Measurements from ENCODE around the gene MYBPC1.
"Not testable (repeated sequence)": the region's sequence is repeated elsewhere in the genome, so short reads cannot be mapped to it uniquely, and the experiment has no call there.

Gene MYBPC1, protein sequence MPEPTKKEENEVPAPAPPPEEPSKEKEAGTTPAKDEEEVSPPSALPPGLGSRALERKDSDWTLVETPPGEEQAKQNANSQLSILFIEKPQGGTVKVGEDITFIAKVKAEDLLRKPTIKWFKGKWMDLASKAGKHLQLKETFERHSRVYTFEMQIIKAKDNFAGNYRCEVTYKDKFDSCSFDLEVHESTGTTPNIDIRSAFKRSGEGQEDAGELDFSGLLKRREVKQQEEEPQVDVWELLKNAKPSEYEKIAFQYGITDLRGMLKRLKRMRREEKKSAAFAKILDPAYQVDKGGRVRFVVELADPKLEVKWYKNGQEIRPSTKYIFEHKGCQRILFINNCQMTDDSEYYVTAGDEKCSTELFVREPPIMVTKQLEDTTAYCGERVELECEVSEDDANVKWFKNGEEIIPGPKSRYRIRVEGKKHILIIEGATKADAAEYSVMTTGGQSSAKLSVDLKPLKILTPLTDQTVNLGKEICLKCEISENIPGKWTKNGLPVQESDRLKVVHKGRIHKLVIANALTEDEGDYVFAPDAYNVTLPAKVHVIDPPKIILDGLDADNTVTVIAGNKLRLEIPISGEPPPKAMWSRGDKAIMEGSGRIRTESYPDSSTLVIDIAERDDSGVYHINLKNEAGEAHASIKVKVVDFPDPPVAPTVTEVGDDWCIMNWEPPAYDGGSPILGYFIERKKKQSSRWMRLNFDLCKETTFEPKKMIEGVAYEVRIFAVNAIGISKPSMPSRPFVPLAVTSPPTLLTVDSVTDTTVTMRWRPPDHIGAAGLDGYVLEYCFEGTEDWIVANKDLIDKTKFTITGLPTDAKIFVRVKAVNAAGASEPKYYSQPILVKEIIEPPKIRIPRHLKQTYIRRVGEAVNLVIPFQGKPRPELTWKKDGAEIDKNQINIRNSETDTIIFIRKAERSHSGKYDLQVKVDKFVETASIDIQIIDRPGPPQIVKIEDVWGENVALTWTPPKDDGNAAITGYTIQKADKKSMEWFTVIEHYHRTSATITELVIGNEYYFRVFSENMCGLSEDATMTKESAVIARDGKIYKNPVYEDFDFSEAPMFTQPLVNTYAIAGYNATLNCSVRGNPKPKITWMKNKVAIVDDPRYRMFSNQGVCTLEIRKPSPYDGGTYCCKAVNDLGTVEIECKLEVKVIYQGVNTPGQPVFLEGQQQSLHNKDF

GRCh38 chr12:101594700-101595099 lies at the start of gene MYBPC1:
Gene MYBPC1, plus strand, starts transcription at chr12:101594971. Its CDS starts 100 bp downstream, at chr12:101595071.
- no peak for ATAC-seq

DNA sequence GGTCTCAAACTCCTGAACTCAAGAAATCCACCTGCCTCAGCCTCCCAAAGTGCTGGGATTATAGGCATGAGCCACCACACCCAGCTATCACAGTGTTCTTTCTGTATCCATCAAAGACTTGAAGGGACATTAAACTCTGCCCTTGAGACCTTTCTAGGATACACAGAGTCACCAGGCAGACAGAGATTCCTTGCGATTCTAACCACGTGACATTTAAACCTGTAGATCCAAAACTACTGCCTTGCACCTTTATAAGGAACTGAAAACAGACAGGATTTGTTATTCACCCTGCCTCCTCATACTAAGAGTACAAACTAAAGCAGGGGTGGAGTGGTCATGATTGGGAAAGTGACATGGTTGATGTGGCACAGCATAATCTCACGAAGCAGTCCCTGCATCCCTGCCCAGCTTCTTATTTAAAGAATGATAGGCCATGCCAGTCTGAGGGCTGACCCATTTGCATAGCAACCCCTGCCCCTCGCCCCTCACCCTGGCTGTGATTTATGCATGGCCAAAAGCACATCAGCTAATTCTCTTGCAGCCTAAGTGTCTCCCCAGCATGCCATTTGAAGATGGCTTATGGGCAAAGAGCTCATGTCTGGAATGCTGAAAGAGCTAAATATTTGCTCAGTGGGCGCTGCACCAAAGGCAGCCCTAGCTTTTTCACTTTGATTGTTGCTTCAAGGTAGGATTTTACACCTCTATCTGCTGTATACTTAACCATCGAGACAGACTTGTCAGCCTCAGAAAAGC lies 43.2 kb upstream of the MYBPC1 start:
- ATAC-seq: no peak

DNA sequence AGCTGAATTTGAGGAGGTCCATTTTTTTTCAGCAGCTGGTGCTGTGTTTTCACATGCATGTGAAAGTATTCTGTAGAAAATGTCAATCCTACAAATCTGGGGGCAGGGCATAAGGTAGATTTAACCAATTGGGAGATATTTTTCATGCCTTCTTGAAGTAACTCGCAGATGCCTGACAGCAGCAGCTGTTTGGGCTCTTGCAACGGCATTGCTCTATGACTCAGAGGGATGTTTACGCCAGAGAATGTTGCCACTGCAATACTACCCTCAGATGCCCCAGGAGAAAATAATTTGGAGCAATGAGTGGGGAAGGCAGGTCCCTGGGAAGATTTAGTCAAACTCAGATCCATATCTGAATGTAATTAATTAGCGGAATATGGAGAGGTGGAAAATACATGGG lies 42.5 kb upstream of the MYBPC1 start:
- ATAC-seq: no peak

DNA sequence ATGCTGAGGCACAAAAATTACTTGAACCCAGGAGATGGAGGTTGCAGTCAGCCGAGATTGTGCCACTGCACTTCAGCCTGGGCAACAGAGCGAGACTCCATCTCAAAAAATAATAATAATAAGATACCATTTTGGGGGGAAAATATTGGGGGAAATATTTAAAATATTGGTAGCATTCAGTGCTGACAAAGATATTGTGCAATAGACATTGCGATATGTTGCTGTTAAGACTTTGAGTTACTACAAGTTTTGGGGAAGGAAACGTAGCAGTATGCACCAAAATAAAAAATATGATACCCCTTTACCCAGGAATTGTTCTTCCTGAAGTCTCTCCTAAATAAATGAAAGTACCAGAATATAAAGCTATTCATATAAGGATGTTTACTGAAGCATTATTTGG lies 37.7 kb upstream of the MYBPC1 start:
- ATAC-seq: no peak

- ATAC-seq: not testable (repeated sequence)
These were observed 36.0 kb upstream of the MYBPC1 start for GRCh38 chr12:101558726-101559125.

DNA sequence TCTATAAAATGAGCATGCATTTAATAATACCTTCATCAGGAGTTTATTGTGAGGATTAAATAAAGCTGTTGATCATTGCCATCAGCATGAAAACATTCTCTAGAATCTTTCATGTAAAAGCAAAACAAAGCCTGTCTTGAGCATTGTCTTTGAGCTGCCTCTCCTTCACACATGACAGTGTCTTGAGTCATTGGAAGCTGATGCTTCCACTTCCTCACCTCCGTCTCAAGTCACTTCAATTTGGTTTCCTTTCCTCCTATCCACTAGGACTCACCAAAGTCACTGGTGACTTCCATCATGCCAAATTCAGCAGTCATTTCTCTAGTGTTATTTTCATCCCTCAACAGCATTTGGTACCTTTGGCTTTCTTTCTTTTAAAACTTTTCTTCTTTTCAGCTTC lies 31.6 kb upstream of the MYBPC1 start:
- ATAC-seq: no peak

DNA sequence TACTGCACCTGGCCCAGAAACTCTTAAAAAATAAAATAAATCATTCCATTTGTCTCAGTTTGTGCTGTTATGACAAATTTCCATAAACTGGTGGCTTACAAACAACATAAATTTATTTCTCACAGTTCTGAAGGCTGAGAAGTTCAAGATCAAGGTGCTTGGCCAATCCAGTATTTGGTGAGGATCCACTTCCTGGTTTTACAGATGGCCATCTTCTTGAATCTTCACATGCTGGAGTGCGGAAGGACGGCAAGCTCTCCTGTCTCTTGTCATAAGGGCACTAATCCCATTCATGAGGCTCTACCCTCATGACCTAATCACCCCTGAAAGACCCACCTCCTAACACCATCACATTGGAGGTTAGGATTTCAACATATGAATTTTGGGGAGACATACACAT lies 29.9 kb upstream of the MYBPC1 start:
- no peak for ATAC-seq

GRCh38 chr12:101566318-101566717 lies 28.5 kb upstream of the MYBPC1 start:
- ATAC-seq: peak in 1 of 2 donors; percentile 36

DNA sequence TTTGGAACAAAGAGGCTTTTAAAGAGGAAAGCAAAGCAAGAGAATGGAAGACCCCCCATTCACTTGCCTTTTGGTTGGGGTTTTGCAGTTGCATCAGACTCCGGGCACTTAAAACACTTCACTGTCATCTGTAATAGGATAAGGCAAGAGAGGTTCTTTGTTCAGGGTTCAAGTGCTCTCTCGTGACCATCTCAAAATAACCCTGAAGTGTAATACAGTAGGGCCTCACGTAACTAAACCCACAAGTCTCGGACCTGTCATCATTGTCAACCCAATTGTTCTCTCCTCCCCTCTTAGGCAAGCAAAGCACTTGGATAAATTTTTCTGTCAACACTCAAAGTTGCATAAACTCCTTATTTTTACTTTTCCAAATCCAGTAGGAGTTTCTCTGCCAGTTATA lies 26.9 kb upstream of the MYBPC1 start:
- no peak for ATAC-seq

- ATAC-seq: no peak
These were observed 24.7 kb upstream of the MYBPC1 start for GRCh38 chr12:101570047-101570446.

DNA sequence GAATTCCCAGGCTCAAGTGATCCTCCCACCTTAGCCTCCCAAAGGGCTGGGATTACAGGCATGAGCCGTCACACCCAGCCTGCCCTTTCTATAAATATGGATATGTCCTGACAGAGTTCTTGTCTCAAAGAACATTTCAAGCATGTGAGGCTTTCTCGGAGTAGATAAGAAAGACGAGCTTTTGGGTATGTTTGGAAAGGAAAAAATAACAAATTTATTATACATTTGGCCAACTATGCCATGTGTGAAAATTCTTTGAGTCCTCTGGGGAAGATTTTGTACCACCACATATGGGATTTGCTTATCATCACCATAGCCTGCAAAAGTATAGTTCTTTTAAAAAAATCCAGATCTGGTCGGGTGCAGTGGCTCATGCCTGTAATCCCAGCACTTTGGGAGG lies 23.7 kb upstream of the MYBPC1 start:
- no peak for ATAC-seq

DNA sequence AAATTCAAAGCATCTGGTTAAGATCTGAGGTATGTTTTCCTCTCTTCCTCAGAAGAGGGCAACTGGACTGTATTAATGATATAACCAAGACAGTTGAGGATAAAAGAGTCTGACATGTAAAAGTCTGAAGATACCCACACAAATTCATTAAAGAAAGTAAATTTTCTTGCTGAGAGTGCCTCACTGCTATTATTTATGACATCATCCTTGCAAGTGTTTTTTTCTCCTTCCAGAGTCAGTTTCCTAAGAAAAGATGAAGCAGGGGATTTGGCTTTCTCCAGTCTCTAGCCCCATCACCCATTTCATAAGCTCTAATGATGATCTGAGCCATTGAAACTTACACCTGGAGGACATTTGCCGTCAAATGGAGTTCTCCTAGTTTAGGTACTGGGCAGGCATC lies 21.0 kb upstream of the MYBPC1 start:
- ATAC-seq: no peak

GRCh38 chr12:101578417-101578816 lies 16.4 kb upstream of the MYBPC1 start:
- ATAC-seq: no peak

DNA sequence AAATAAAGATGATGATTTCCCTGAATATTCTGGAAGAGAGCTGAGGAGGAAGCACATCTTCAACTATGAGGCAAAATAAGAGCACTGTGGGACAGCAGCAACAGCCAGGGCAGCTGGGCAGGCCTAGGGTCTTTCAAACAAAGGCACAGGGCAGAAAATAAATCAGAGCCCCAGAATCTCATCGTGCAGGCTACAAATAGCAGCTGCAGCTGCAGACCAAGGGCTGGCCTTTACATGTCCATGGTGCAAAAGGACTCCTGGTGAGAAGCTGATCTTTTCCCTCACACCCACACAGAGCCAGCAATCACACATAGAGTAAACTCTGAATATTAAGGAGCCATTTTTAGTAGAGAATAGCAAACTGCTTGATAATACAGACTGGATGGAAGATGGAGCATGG lies 13.6 kb upstream of the MYBPC1 start:
- no peak for ATAC-seq

DNA sequence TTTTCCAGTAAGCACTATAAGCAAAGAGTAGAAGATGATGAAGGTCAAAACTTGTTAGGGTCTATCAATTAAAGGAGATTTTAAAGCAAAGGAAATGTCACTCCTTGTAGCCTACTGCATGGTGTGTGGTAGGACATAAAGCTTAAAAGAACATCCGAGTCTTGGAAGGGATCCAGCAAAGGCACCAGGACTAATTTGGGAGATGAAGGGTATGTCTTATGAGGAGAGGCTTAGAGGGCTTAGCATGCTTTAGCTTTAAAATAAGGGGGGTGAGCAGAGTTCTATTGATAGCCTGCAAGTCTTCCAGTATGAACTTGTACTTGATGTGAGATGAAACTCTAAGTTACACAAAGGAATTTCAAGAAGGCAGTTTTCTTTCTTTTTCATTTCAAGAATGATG lies 11.8 kb upstream of the MYBPC1 start:
- ATAC-seq: no peak

GRCh38 chr12:101590383-101590782 lies 4.4 kb upstream of the MYBPC1 start:
- no peak for ATAC-seq

DNA sequence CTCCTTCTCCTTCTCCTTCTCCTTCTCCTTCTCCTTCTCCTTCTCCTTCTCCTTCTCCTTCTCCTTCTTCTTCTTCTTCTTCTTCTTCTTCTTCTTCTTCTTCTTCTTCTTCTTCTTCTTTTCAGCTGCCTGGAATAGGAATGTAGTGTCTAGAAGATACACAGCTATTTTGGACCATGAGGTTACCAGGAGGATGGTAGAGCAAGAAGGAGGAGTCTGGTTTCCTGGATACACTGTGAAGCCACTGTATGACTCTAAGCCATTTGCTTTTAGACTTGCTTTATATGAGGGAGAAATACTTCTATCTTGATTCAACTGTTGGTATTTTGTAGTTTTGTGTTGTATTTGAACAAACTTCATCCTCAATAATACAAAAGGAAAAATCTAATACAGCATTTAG lies 3.0 kb upstream of the MYBPC1 start:
- no peak for ATAC-seq

DNA sequence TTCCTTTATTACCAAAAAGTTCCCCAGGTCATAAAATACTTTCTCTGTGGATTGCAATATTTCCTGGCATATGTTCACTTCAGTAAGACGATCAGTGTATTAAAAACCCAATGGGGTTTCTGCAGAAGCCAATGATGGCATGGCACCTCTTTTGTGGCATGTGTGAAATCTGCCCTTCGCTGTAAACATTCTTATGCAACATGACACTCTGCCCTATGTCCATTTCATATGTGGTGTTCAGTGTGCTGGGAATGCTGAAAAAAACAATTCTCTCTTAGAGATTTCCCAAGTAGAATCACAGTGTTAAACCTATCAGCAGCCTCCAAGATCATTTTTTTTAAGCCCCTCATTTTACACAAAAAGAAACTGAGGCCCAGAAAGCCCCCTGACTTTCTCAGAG lies 2.3 kb upstream of the MYBPC1 start:
- ATAC-seq: no peak

DNA sequence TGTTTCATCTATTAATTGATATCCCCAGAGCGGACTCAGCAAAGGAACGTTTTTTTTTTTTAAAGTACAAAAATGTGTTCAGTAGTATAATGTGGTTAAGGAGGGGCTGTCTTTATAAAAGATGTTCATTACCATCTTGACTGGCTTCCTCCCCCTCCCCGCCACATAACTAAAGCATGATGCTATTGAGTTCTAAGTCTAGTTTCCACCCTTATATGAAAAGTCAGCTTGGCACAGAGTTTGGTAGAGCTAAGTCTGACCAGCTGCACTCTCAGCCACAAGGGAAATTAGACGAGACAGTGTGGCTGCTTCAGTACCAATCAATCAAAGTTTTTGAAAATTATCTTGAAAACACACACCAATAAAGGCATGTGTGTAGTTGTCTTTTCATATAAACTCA lies 1.9 kb upstream of the MYBPC1 start:
- ATAC-seq: no peak

GRCh38 chr12:101596172-101596571 lies 1.4 kb downstream of the MYBPC1 start:
- ATAC-seq: no peak

DNA sequence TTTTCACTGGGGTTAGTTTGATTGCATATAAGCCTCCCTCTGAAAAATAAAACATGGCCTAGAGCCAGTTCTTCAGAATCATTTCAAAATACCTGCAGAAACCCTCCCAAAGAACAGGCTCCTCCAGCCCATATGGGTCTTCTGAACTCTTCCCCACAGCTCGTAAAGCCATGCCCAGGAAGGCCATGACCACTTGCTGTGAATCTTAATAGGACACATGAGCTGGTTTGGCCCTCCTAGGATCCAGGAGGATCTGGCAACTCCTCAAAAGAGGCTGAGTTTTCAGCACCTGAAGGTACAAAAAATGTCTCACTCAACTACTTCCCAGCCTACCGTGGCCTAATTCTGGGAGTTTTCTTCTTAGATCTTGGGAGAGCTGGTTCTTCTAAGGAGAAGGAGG lies 2.4 kb downstream of the MYBPC1 start:
- ATAC-seq: no peak

- ATAC-seq: no peak
These were observed 3.7 kb downstream of the MYBPC1 start for GRCh38 chr12:101598483-101598882.

GRCh38 chr12:101599311-101599710 lies 4.5 kb downstream of the MYBPC1 start:
- no peak for ATAC-seq
